ENCODE measurements around the gene AFG1L. TPM values are rescaled to one million over a fixed set of nuclear protein-coding genes. Genes with fewer than 3 reads are reported as not detected.

AFG1L gene
- total and polyA plus RNA-seq, 10 donors, result 1.8 to 13.0 (median 4.4) TPM

- DNase-seq, result no peak
- H3K4me1 ChIP-seq, result peaks cover 0 to 22% (median 9%) of the 10 kb centered on the region in 6 donors
- no peaks in the 10 kb centered on the region for H3K27me3 ChIP-seq (replicated peaks in 1 of 7)
- intact Hi-C loops (cut with DNase I; ENCODE audit: low total_unique reads), result loop anchor here (2.0 to 10.0 kb wide), 4 partner anchors 239 to 529 kb away; no protein-coding TSS in a partner anchor
- H3K4me3 ChIP-seq, result no peak overlapping the region
- 82 to 93% (median 86%) methylated on average over 6 to 7 of the region's 7 CpGs for WGBS, 5 donors
- no peaks in the 10 kb centered on the region for H3K36me3 ChIP-seq
- H3K9me3 ChIP-seq, result peaks cover 0 to 7% (median 0%) of the 10 kb centered on the region in 8 donors
- no peak overlapping the region for H3K27ac ChIP-seq
- TF ChIP-seq, protein P1, sequence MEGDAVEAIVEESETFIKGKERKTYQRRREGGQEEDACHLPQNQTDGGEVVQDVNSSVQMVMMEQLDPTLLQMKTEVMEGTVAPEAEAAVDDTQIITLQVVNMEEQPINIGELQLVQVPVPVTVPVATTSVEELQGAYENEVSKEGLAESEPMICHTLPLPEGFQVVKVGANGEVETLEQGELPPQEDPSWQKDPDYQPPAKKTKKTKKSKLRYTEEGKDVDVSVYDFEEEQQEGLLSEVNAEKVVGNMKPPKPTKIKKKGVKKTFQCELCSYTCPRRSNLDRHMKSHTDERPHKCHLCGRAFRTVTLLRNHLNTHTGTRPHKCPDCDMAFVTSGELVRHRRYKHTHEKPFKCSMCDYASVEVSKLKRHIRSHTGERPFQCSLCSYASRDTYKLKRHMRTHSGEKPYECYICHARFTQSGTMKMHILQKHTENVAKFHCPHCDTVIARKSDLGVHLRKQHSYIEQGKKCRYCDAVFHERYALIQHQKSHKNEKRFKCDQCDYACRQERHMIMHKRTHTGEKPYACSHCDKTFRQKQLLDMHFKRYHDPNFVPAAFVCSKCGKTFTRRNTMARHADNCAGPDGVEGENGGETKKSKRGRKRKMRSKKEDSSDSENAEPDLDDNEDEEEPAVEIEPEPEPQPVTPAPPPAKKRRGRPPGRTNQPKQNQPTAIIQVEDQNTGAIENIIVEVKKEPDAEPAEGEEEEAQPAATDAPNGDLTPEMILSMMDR (IDR thresholded peaks at IDR 0.05 in 8 of 11, conservative IDR thresholded peaks at IDR 0.05 in 3 of 11), result no peak
- no peak for TF ChIP-seq POLR2AphosphoS5 (IDR thresholded peaks at IDR 0.05)
- no peak for TF ChIP-seq POLR2A (IDR thresholded peaks at IDR 0.05)
Observed at GRCh38 chr6:108543175-108543940, 248.5 kb downstream of the AFG1L start.

- H3K27ac ChIP-seq, result no peak overlapping the region
- no peak for DNase-seq
- H3K9me3 ChIP-seq, result peaks cover 0 to 7% (median 0%) of the 10 kb centered on the region in 8 donors
- H3K4me1 ChIP-seq, result peaks cover 0 to 22% (median 9%) of the 10 kb centered on the region in 6 donors
- no peaks in the 10 kb centered on the region for H3K36me3 ChIP-seq
- TF ChIP-seq POLR2A (IDR thresholded peaks at IDR 0.05) (no peak), POLR2AphosphoS5 (IDR thresholded peaks at IDR 0.05) (no peak)
- TF ChIP-seq, protein P1 (IDR thresholded peaks at IDR 0.05 in 8 of 11, conservative IDR thresholded peaks at IDR 0.05 in 3 of 11), result no peak
- H3K27me3 ChIP-seq (replicated peaks in 1 of 7), result no peaks in the 10 kb centered on the region
- 62 to 73% (median 67%) methylated on average over 3 of the region's 3 CpGs for WGBS, 5 donors
- intact Hi-C loops (cut with DNase I; ENCODE audit: low total_unique reads), result loop anchor here (5.0 to 10.0 kb wide), 3 partner anchors 290 to 528 kb away; no protein-coding TSS in a partner anchor
- H3K4me3 ChIP-seq, result no peak overlapping the region
Observed at GRCh38 chr6:108544606-108545005, 249.8 kb downstream of the AFG1L start.

DNA sequence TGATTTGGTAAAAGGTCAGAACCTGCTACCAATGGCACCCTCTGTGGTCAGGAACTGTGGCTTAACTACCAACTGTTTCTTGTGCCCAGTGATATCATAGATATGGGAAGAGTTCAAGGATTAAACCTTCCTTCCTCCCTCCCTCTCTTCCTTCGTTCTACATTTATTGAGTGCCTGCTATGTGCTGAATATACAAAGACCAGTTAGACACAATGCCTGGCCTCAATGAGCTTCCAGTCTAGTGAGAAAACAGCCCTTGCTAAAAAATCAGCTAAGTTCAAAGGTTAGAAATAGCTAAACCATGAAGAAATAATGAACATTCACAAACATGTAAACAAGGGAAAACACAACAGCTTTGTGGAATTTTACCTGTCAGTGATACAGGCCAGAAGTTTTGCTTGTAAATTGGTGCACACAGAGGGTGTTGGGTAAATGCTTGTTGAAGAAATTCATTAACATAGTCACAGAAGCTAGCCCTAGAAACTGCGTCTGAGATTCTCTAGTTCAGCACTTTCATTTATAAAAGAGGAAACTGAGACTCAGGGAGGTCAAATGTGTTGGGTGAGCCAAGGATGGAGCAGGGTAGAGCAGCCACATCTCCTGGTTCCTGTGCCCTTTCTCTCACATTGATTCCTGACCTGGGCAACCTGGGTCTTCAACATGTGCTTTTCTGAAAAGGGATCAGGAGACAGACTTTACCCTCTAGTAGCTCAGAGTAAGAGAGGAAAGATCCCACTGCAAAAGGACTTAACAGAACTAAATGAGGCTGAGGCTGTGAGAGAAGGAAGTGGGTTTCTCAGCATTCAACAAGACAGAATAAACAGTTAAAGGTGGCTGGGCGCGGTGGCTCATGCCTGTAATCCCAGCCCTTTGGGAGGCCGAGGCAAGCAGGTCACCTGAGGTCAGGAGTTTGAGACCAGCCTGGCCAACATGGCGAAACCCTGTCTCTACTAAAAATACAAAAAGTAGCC lies 251.5 kb downstream of the AFG1L start:
- WGBS, 5 donors, result 48 to 64% (median 58%) methylated on average over 6 of the region's 6 CpGs

More for the DNA sequence above, 251.5 kb downstream of the AFG1L start:
- H3K4me1 ChIP-seq, result peaks cover 0 to 22% (median 9%) of the 10 kb centered on the region in 6 donors
- intact Hi-C loops (cut with DNase I; ENCODE audit: low total_unique reads), result loop anchor here (10.0 kb wide), 1 partner anchor 288 kb away; no protein-coding TSS in a partner anchor
- H3K36me3 ChIP-seq, result no peaks in the 10 kb centered on the region
- H3K9me3 ChIP-seq, result no peaks in the 10 kb centered on the region
- no peak for DNase-seq
- no peak overlapping the region for H3K4me3 ChIP-seq
- H3K27ac ChIP-seq, result peak overlapping the region in 6 of 8 donors; percentile 3 to 58 (median 30)
- H3K27me3 ChIP-seq (replicated peaks in 1 of 7), result no peaks in the 10 kb centered on the region
- TF ChIP-seq POLR2AphosphoS5 (IDR thresholded peaks at IDR 0.05) (no peak), POLR2A (IDR thresholded peaks at IDR 0.05) (no peak)
- TF ChIP-seq, protein P1 (IDR thresholded peaks at IDR 0.05 in 8 of 11, conservative IDR thresholded peaks at IDR 0.05 in 3 of 11), result no peak

Measured in spleen (tissue), 11 donors.